Heart left ventricle (tissue), 13 donors: ENCODE data around the gene NXF1.

Experiments used
- POLR2A ChIP-seq, 2 donors: fragments of 450-650 bp; IDR thresholded peaks; one replicate each; pipeline ENCODE4 v1.6.1; 2017; ENCODE audit warnings: antibody characterized with exemption in 2 of 2, mild to moderate bottlenecking in 2 of 2, moderate library complexity in 2 of 2
- TF ChIP-seq, protein P1 (sequence below), 12 donors: fragments of 200-600 bp; sonication (generic) in 4 of 12; IDR thresholded peaks; one replicate each; pipeline versions ENCODE4 v1.5.0 to v1.8.0; 2018 to 2022; ENCODE audit warnings: antibody characterized with exemption in 12 of 12, mild to moderate bottlenecking in 5 of 12
- donor health status: ischemic (EF 13 %, LVEDD 7.1; RV severe dilation, severe dysfunction).
- donor health status: DM: no; HTN: yes; CAD: no.
- donor health status: DM: no; HTN: no; CAD: no.
- donor health status: ischemic (EF 25% LVEDD 6.9; RV normal size, moderate dysfunction).
- donor health status: ischemic (EF 25% LVEDD 5.7; RV mildly dilated, moderate dysfunction).
- donor health status: ischemic (EF 35%, LVEDD 5.7; RV mildly dilated, moderate dysfunction).
- donor health status: nonischemic (EF 11% LVEDD 7.7; RV severe dilation, severe dysfunction).
- donor health status: DM: yes; HTN: yes; CAD: no.
- donor health status: PGD.
- donor health status: ischemic (EF 29% LVEDD 5.4; RV normal size, mild dysfunction).
- donor health status: nonischemic (EF 23%, LVEDD 6.1; RV moderate dilation, normal function).

DNA sequence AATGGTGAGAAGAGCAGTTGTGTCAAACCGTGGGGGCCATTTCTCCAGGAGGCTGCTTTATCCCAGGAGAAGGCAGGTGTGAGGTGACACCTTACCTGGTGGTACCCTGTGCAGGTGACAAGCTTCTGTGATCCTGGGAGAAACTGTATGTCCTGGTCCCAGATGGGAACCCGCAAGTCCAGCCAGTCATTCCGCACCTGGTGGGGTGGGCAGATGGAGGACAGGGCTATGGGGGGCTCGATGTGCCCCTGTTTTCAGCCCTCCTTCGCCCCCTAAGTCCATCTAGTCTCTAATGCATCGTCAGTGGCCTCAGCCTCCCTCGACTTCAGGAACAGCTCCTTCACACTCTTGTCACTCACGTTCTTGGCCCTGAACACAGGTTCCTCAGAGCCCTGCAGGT, 30.1 kb upstream of the NXF1 start:
- TF ChIP-seq, protein P1, sequence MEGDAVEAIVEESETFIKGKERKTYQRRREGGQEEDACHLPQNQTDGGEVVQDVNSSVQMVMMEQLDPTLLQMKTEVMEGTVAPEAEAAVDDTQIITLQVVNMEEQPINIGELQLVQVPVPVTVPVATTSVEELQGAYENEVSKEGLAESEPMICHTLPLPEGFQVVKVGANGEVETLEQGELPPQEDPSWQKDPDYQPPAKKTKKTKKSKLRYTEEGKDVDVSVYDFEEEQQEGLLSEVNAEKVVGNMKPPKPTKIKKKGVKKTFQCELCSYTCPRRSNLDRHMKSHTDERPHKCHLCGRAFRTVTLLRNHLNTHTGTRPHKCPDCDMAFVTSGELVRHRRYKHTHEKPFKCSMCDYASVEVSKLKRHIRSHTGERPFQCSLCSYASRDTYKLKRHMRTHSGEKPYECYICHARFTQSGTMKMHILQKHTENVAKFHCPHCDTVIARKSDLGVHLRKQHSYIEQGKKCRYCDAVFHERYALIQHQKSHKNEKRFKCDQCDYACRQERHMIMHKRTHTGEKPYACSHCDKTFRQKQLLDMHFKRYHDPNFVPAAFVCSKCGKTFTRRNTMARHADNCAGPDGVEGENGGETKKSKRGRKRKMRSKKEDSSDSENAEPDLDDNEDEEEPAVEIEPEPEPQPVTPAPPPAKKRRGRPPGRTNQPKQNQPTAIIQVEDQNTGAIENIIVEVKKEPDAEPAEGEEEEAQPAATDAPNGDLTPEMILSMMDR (IDR thresholded peaks at IDR 0.05): no peak
- TF ChIP-seq POLR2A (IDR thresholded peaks at IDR 0.05): no peak
